G401.6 (cell line): ENCODE data around the gene PKP2.

ENCODE experiments used
- FAIRE-seq: peaks from 2 replicates; lab custom pipeline; 2012; peaks lifted over from hg19 to GRCh38; lab: Jason Lieb, UNC

PKP2 gene

DNA sequence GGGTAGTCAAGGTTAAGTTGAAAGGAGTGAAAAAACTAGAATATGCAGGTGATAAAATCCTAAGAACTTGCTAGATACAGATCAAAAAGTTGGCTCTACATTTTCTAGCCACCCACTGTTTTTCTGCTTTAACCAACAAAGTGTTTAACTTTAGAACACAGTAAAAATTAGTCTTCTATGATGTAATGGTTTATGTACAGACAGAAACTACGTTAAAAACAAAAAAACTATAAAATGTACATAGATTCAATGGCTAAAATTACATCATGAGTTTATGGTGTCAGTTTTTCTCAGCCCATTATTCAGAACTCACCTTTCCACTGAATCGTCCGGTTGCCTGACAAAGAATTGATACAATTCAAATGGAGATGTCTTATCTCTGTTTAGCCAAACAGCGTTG is 143.0 kb downstream of the PKP2 start:
- FAIRE-seq, result no peak

GRCh38 chr12:32743264-32743663 is 153.3 kb downstream of the PKP2 start:
- no peak for FAIRE-seq

DNA sequence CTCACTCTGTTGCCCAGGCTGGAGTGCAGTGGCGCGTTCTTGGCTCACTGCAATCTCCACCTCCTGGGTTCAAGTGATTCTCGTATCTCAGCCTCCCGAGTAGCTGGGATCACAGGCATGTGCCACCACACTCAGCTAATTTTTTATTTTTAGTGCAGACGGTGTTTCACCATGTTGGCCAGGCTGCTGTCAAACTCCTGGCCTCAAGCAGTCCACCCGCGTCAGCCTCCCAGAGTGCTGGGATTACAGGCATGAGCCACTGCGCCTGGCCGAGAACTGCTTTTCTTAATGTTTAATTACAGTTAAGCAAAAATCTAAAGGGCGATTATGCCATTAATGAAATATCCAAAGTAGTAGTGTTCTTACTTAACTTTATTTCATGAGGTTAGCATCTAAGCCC is 154.4 kb downstream of the PKP2 start:
- no peak for FAIRE-seq
